GM12878 (cell line): ENCODE measurements around the gene CNN3.

Source experiments
- ASH2L ChIP-seq: fragments of 300-600, 200-600 bp; sonication (generic); IDR thresholded peaks from 2 replicates; pipeline ENCODE4 v1.6.1; 2017; ENCODE audit warnings: low read depth, mild to moderate bottlenecking, borderline replicate concordance
- CREB1 ChIP-seq: IDR thresholded peaks from 2 replicates; pipeline ENCODE4 v1.6.1; 2012; ENCODE audit warnings: low read depth, mild to moderate bottlenecking, inconsistent platforms
- CTCF ChIP-seq, 3 experiments: IDR thresholded peaks in 2 of 3; conservative IDR thresholded peaks in 1 of 3; 2 replicates each; pipeline ENCODE4 v1.5.1; 2011; ENCODE audit warnings: low read depth in 3 of 3, low read length in 3 of 3, mild to moderate bottlenecking in 3 of 3, control low read depth in 2 of 3, moderate library complexity in 2 of 3, inconsistent platforms in 1 of 3, mixed read lengths in 1 of 3; ENCODE audit not compliant: control insufficient read depth in 2 of 3, insufficient read depth in 1 of 3; ENCODE audit errors: extremely low read depth in 1 of 3
- EZH2 ChIP-seq: IDR thresholded peaks from 2 replicates; pipeline ENCODE4 v1.6.1; 2012; ENCODE audit warnings: low read depth, mild to moderate bottlenecking, control low read depth, inconsistent platforms, low read length, borderline replicate concordance; ENCODE audit not compliant: control insufficient read depth
- NFIC ChIP-seq: IDR thresholded peaks from 2 replicates; pipeline ENCODE4 v1.6.1; 2012; ENCODE audit warnings: low read depth, mild to moderate bottlenecking, inconsistent platforms, low read length, moderate library complexity
- NFYB ChIP-seq: IDR thresholded peaks from 2 replicates; pipeline ENCODE4 v1.6.1; 2011; ENCODE audit warnings: low read depth, mild to moderate bottlenecking, low read length, improper control_type of control experiment, moderate library complexity; ENCODE audit not compliant: insufficient read depth
- NR2C2 ChIP-seq: IDR thresholded peaks from 2 replicates; pipeline ENCODE4 v1.6.1; 2011; ENCODE audit warnings: borderline replicate concordance, low read depth; ENCODE audit not compliant: control insufficient read depth, insufficient read length
- NRF1 ChIP-seq: conservative IDR thresholded peaks from 2 replicates; pipeline ENCODE4 v1.6.1; 2011; ENCODE audit warnings: mild to moderate bottlenecking, low read depth, low read length, improper control_type of control experiment
- PAX8 ChIP-seq: fragments of 450-650 bp; IDR thresholded peaks from 2 replicates; pipeline ENCODE4 v1.6.1; 2017; ENCODE audit warnings: mild to moderate bottlenecking, moderate library complexity
- PKNOX1 ChIP-seq: fragments of 450-650 bp; IDR thresholded peaks from 2 replicates; pipeline ENCODE4 v1.6.1; 2016; ENCODE audit warnings: mild to moderate bottlenecking
- POLR2A ChIP-seq: IDR thresholded peaks from 2 replicates; pipeline ENCODE4 v1.6.1; 2011; ENCODE audit warnings: low read depth, mild to moderate bottlenecking, low read length
- TAF1 ChIP-seq: IDR thresholded peaks from 2 replicates; pipeline ENCODE4 v1.6.1; 2011; ENCODE audit warnings: mild to moderate bottlenecking, low read depth, low read length, borderline replicate concordance
- TF ChIP-seq, protein P1 (sequence below): fragments of 450-650 bp; IDR thresholded peaks from 2 replicates; pipeline ENCODE4 v1.6.1; 2017; ENCODE audit warnings: mild to moderate bottlenecking

DNA sequence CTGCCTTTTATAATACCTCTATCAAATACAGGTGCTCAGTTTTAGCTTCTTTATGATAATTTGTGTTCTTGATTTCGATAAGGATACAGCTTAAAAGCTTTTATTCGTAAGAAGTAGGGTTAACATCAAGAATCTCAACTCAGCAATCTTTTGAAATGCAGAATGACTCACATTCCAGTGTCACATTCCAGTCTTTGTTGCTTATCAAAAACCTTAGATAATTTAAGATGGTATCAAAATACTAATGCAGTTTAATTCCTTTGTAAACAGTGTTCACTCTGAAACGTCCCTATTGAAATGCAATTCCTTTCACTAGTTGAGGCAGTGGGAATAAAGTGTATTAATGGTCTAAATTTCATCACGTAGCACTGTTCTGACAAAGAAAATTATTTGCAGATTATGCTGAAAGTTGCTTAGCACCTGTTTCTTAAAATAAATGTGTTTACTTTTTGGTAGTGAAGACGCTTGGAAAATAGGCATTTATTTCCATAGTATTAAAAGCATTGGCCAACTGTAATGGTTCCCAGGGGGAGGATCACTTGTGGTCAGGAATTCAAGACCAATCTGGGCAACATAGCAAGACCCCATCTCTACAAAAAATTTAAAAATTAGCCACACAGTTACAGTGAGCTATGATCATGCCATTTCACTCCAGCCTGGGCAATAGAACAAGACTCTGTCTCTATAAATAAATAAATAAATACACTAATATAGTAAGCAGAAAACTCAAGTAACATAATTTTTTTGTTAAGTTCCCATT lies 10.1 kb upstream of the CNN3 start:
- TF ChIP-seq PAX8 (no peak), NFYB (no peak), CREB1 (no peak), NR2C2 (no peak), PKNOX1 (no peak), CTCF (IDR thresholded peaks at IDR 0.05 in 2 of 3, conservative IDR thresholded peaks at IDR 0.05 in 1 of 3; ENCODE audit: control insufficient read depth in 2 of 3, extremely low read depth in 1 of 3, insufficient read depth in 1 of 3, low read depth in 3 of 3, low read length in 3 of 3) (no peak), NRF1 (no peak), TAF1 (no peak), EZH2 (no peak), POLR2A (no peak), ASH2L (no peak), NFIC (no peak)
- TF ChIP-seq, protein P1, sequence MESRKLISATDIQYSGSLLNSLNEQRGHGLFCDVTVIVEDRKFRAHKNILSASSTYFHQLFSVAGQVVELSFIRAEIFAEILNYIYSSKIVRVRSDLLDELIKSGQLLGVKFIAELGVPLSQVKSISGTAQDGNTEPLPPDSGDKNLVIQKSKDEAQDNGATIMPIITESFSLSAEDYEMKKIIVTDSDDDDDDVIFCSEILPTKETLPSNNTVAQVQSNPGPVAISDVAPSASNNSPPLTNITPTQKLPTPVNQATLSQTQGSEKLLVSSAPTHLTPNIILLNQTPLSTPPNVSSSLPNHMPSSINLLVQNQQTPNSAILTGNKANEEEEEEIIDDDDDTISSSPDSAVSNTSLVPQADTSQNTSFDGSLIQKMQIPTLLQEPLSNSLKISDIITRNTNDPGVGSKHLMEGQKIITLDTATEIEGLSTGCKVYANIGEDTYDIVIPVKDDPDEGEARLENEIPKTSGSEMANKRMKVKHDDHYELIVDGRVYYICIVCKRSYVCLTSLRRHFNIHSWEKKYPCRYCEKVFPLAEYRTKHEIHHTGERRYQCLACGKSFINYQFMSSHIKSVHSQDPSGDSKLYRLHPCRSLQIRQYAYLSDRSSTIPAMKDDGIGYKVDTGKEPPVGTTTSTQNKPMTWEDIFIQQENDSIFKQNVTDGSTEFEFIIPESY, result no peak
